Measurements from ENCODE around the gene AP4B1.

AP4B1 gene

GRCh38 chr1:113895098-113895497, 9.5 kb downstream of the AP4B1 start:
- DNase-seq (ENCODE audit: low read depth in 2 of 2), result no peak

GRCh38 chr1:113893267-113893666, 11.3 kb downstream of the AP4B1 start:
- DNase-seq (ENCODE audit: low read depth in 2 of 2), result no peak

- no peak for DNase-seq (ENCODE audit: low read depth in 2 of 2)
These were observed 12.9 kb downstream of the AP4B1 start for GRCh38 chr1:113891631-113892220.

GRCh38 chr1:113890816-113891215, 13.8 kb downstream of the AP4B1 start:
- no peak for DNase-seq (ENCODE audit: low read depth in 2 of 2)

GRCh38 chr1:113887402-113888175, 17.0 kb downstream of the AP4B1 start, which contains the start of gene BCL2L15:
Gene BCL2L15, minus strand, starts transcription at chr1:113887581. Its CDS starts 206 bp downstream, at chr1:113887375.
- DNase-seq (ENCODE audit: low read depth in 2 of 2), result no peak

- DNase-seq (ENCODE audit: low read depth in 2 of 2), result no peak
These were observed 17.9 kb downstream of the AP4B1 start for GRCh38 chr1:113886417-113887401.

- DNase-seq (ENCODE audit: low read depth in 2 of 2), result no peak
These were observed 22.9 kb downstream of the AP4B1 start for GRCh38 chr1:113881661-113882060.

GRCh38 chr1:113879739-113880038, 24.9 kb downstream of the AP4B1 start:
- DNase-seq (ENCODE audit: low read depth in 2 of 2), result no peak

- DNase-seq (ENCODE audit: low read depth in 2 of 2), result no peak
These were observed 28.4 kb downstream of the AP4B1 start for GRCh38 chr1:113876176-113876575.

- DNase-seq (ENCODE audit: low read depth in 2 of 2), result no peak
These were observed 28.9 kb downstream of the AP4B1 start for GRCh38 chr1:113875714-113876113.

- no peak for DNase-seq (ENCODE audit: low read depth in 2 of 2)
These were observed 30.4 kb downstream of the AP4B1 start for GRCh38 chr1:113874012-113874879.

GRCh38 chr1:113872219-113872935, 32.2 kb downstream of the AP4B1 start:
- no peak for DNase-seq (ENCODE audit: low read depth in 2 of 2)

- DNase-seq (ENCODE audit: low read depth in 2 of 2), result peak; percentile 57 to 80
These were observed 32.9 kb downstream of the AP4B1 start, which contains the start of gene PTPN22 for GRCh38 chr1:113871597-113872113. Gene PTPN22, minus strand, starts transcription at chr1:113871712.

GRCh38 chr1:113870778-113871177, 33.8 kb downstream of the AP4B1 start:
- no peak for DNase-seq (ENCODE audit: low read depth in 2 of 2)

- DNase-seq (ENCODE audit: low read depth in 2 of 2), result no peak
These were observed 36.1 kb downstream of the AP4B1 start for GRCh38 chr1:113868387-113869083.

- no peak for DNase-seq (ENCODE audit: low read depth in 2 of 2)
These were observed 43.0 kb downstream of the AP4B1 start for GRCh38 chr1:113861641-113862040.

GRCh38 chr1:113860891-113861290, 43.7 kb downstream of the AP4B1 start:
- no peak for DNase-seq (ENCODE audit: low read depth in 2 of 2)

- DNase-seq (ENCODE audit: low read depth in 2 of 2), result no peak
These were observed 45.0 kb downstream of the AP4B1 start for GRCh38 chr1:113859478-113860175.

- DNase-seq (ENCODE audit: low read depth in 2 of 2), result no peak
These were observed 45.6 kb downstream of the AP4B1 start for GRCh38 chr1:113858982-113859381.

All from activated CD8-positive, alpha-beta memory T cell treated with anti-CD3 and anti-CD28 coated beads for 4 hours (primary cell).